GM23338 (cell line): ENCODE data around the gene SLC2A6. TPM values are rescaled to one million over a fixed set of nuclear protein-coding genes. Genes with fewer than 3 reads are reported as not detected.

ENCODE experiments used
- ATAC-seq: fragments of 200-7000 bp; cut with Tn5 transposase; 3 replicates; pipeline ENCODE4 v1.9.1; 2020
- DNase-seq: peaks from one replicate; pipeline ENCODE4 v3.0.0-alpha.2; 2015; ENCODE audit warnings: low spot score
- H2AFZ ChIP-seq: fragments of 200-600 bp; sonication (generic); 2 replicates; pipeline ENCODE4 v1.8.0; 2016; ENCODE audit warnings: antibody characterized with exemption, mild to moderate bottlenecking, moderate library complexity
- H3F3A ChIP-seq: fragments of 200-600 bp; sonication (generic); replicated peaks from 2 replicates; pipeline ENCODE4 v1.8.0; 2017; ENCODE audit warnings: antibody characterized with exemption, mixed run types, low read depth
- H3K27ac ChIP-seq: fragments of 200-600 bp; sonication (generic); 2 replicates; pipeline ENCODE4 v1.6.1; 2016; ENCODE audit warnings: low read depth
- H3K27me3 ChIP-seq: fragments of 200-600 bp; sonication (generic); 2 replicates; pipeline ENCODE4 v1.8.0; 2016; ENCODE audit warnings: mild to moderate bottlenecking, mixed run types, moderate library complexity; ENCODE audit not compliant: insufficient read depth
- H3K36me3 ChIP-seq: fragments of 200-600 bp; sonication (generic); 2 replicates; pipeline ENCODE4 v1.8.0; 2016; ENCODE audit warnings: mild to moderate bottlenecking; ENCODE audit not compliant: insufficient read depth
- H3K4me1 ChIP-seq: fragments of 200-600 bp; sonication (generic); 2 replicates; pipeline ENCODE4 v1.8.0; 2016; ENCODE audit warnings: mild to moderate bottlenecking, moderate library complexity; ENCODE audit not compliant: insufficient read depth
- H3K4me2 ChIP-seq: fragments of 200-600 bp; sonication (generic); 2 replicates; pipeline ENCODE4 v1.7.1; 2017; ENCODE audit warnings: mixed run types
- H3K4me3 ChIP-seq: fragments of 200-600 bp; sonication (generic); 2 replicates; pipeline ENCODE4 v1.6.1; 2016; ENCODE audit warnings: mixed run types
- H3K79me2 ChIP-seq: fragments of 200-600 bp; sonication (generic); replicated peaks from 2 replicates; pipeline ENCODE4 v1.8.0; 2017; ENCODE audit warnings: mild to moderate bottlenecking; ENCODE audit not compliant: insufficient read depth
- H3K9me2 ChIP-seq: fragments of 200-600 bp; sonication (generic); 2 replicates; pipeline ENCODE4 v1.8.0; 2017; ENCODE audit not compliant: insufficient read depth
- H4K20me1 ChIP-seq: fragments of 200-600 bp; sonication (generic); replicated peaks from 2 replicates; pipeline ENCODE4 v1.8.0; 2017; ENCODE audit warnings: mild to moderate bottlenecking; ENCODE audit not compliant: insufficient read depth
- H3K27ac Mint-ChIP-seq: 2 replicates; pipeline ENCODE4 v1.8.0; 2020; ENCODE audit warnings: inconsistent platforms, mild to moderate bottlenecking, moderate library complexity, mixed read lengths
- H3K27me3 Mint-ChIP-seq: 3 replicates; pipeline ENCODE4 v1.8.0; 2022; ENCODE audit warnings: low read depth, mild to moderate bottlenecking, moderate library complexity, mixed read lengths, inconsistent platforms; ENCODE audit not compliant: insufficient read depth, poor library complexity
- H3K36me3 Mint-ChIP-seq: 3 replicates; pipeline ENCODE4 v1.8.0; 2021; ENCODE audit warnings: low read depth, mild to moderate bottlenecking, inconsistent platforms, moderate library complexity, mixed read lengths
- H3K4me1 Mint-ChIP-seq: 3 replicates; pipeline ENCODE4 v1.8.0; 2020; ENCODE audit warnings: mild to moderate bottlenecking, inconsistent platforms, mixed read lengths
- H3K4me3 Mint-ChIP-seq: 3 replicates; pipeline ENCODE4 v1.8.0; 2021; ENCODE audit warnings: moderate library complexity, mild to moderate bottlenecking, inconsistent platforms, mixed read lengths
- H3K9me3 Mint-ChIP-seq: 3 replicates; pipeline ENCODE4 v1.8.0; 2020; ENCODE audit warnings: moderate library complexity, mild to moderate bottlenecking, inconsistent platforms, mixed read lengths
- CREB1 ChIP-seq: fragments of 250-450 bp; sonication (Bioruptor Pico); IDR thresholded peaks from 2 replicates; pipeline ENCODE4 v1.5.0; 2020; ENCODE audit warnings: low read depth, mild to moderate bottlenecking, moderate library complexity
- CTCF ChIP-seq, 2 experiments: fragments of 200-600 bp in 1 of 2; sonication (generic) in 1 of 2; conservative IDR thresholded peaks; 2 replicates each; pipeline versions ENCODE4 v1.5.1 to v1.6.1; 2016 to 2017; ENCODE audit warnings: antibody characterized with exemption in 2 of 2, low read depth in 2 of 2, mild to moderate bottlenecking in 2 of 2, moderate library complexity in 1 of 2
- EZH2 ChIP-seq: fragments of 200-600 bp; sonication (generic); IDR thresholded peaks from one replicate; pipeline ENCODE4 v1.8.0; 2017; ENCODE audit warnings: antibody characterized with exemption, mild to moderate bottlenecking, low read depth; ENCODE audit not compliant: unreplicated experiment
- JUNB ChIP-seq: IDR thresholded peaks from one replicate; pipeline ENCODE4 v1.6.1; 2016; ENCODE audit warnings: antibody characterized with exemption; ENCODE audit not compliant: unreplicated experiment
- NANOG ChIP-seq: IDR thresholded peaks from 2 replicates; pipeline ENCODE4 v1.6.1; 2016; ENCODE audit warnings: antibody characterized with exemption, borderline replicate concordance
- POLR2AphosphoS5 ChIP-seq: IDR thresholded peaks from 2 replicates; pipeline ENCODE4 v1.6.1; 2016; ENCODE audit warnings: antibody characterized with exemption, low read depth
- REST ChIP-seq: IDR thresholded peaks from one replicate; pipeline ENCODE4 v1.6.1; 2018; ENCODE audit warnings: antibody characterized with exemption; ENCODE audit not compliant: unreplicated experiment
- ZNF331 ChIP-seq: fragments of 250-450 bp; sonication (Bioruptor Pico); IDR thresholded peaks from 2 replicates; pipeline ENCODE4 v1.5.0; 2020; ENCODE audit warnings: low read depth, mild to moderate bottlenecking, moderate library complexity
- ZNF462 ChIP-seq: fragments of 250-450 bp; sonication (Bioruptor Pico); IDR thresholded peaks from 2 replicates; pipeline ENCODE4 v1.5.0; 2020; ENCODE audit warnings: mild to moderate bottlenecking, moderate library complexity
- polyA plus RNA-seq: library from polyadenylated mRNA; unstranded; fragments of >200 nt; fragmentation: Nextera tagmentation; extraction: Ambion mirVana; gene quantifications from 2 replicates; pipeline ENCODE4 v1.2.1, GENCODE V29; 2016
- total RNA-seq: library from RNA; depleted of rRNA; stranded (reverse); fragments of >200 nt; shearing (Covaris generic); gene quantifications from 2 replicates; pipeline ENCODE4 v1.2.3, GENCODE V29; 2014

Gene SLC2A6
- total and polyA plus RNA-seq, 2 experiments from 2014 or later = 17.5 to 39.3 TPM

GRCh38 chr9:133487331-133487725, 8.4 kb upstream of the SLC2A6 start:
- no peak overlapping the region for H3K27ac ChIP-seq
- H2AFZ ChIP-seq = no peak overlapping the region
- H3K36me3 ChIP-seq = no peaks in the 10 kb centered on the region
- ATAC-seq = no peak
- no peaks in the 10 kb centered on the region for H3K79me2 ChIP-seq
- no peak for DNase-seq
- Mint-ChIP-seq H3K27me3 (peaks cover 4% of the 10 kb centered on the region), H3K4me3 (no peak overlapping the region), H3K36me3 (no peaks in the 10 kb centered on the region), H3K27ac (no peak overlapping the region), H3K9me3 (no peaks in the 10 kb centered on the region; the same call in 2 of the 3 replicates), H3K4me1 (no peaks in the 10 kb centered on the region)
- 0 out of 2 replicates have a peak, but pooled peaks cover 2% of the 10 kb centered on the region for H3F3A ChIP-seq
- H3K4me1 ChIP-seq = no peaks in the 10 kb centered on the region; the same call in 1 of the 2 replicates
- H3K27me3 ChIP-seq = no peaks in the 10 kb centered on the region
- H3K4me2 ChIP-seq = no peak overlapping the region
- no peaks in the 10 kb centered on the region for H4K20me1 ChIP-seq
- no peak for TF ChIP-seq CTCF (conservative IDR thresholded peaks at IDR 0.05; ENCODE audit: low read depth in 2 of 2)
- TF ChIP-seq ZNF462 = no peak
- TF ChIP-seq POLR2AphosphoS5 = no peak
- no peak for TF ChIP-seq NANOG
- TF ChIP-seq JUNB = no peak
- no peak for TF ChIP-seq REST
- no peak for TF ChIP-seq ZNF331
- no peak for TF ChIP-seq EZH2
- no peak for TF ChIP-seq CREB1 (CRISPR knock-in tag)
- H3K4me3 ChIP-seq = no peak overlapping the region
- no peaks in the 10 kb centered on the region for H3K9me2 ChIP-seq
